GM21786 (cell line): Measurements from ENCODE around the gene ENPP6.
"Not testable (repeated sequence)": the region's sequence is repeated elsewhere in the genome, so short reads cannot be mapped to it uniquely, and the experiment has no call there.

Experiments used
- ATAC-seq: cut with Tn5 transposase; IDR thresholded peaks from one replicate; pipeline ENCODE4 v1.9.1; 2021; ENCODE audit not compliant: unreplicated experiment

ENPP6 gene

DNA sequence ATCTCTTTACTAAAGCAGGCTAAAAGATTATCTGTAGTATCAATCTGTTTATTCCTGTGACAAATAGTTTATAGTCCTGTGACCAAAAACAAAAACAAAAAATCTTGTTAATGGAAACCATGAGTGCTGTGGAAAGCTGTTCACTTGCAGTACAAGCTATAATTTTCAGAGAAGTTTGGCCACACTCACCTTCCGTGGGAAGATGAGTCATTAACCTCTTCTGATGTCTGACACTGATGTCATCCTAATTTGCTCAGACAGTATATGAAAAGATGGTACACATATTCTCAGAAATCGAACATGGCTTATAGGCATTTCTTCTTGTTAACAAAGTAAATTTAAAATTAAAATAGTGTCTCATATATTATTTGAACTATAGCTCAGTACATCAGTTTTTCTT is 19.9 kb upstream of the ENPP6 start:
- no peak for ATAC-seq

DNA sequence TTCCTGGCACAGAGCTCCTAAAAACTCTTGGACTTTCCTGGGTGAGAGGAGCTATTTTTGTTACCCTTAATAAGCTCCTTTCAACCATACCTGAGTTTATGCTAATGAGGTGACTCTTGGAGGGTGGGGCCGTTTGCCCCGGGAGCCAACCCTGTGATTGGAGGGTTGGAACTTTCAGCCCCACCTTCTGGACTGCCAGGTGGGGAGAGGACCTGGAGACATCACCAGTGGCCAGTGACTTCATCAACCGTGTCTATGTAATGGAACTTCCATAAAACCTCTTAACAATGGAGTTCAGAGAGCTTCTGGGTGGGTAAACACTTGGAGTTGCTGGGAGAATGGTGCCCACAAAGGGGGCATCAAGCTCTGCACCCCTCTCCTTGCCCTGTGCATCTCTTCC is 17.9 kb upstream of the ENPP6 start:
- ATAC-seq: no peak

GRCh38 chr4:184234155-184234554 is 16.5 kb upstream of the ENPP6 start:
- ATAC-seq: no peak

DNA sequence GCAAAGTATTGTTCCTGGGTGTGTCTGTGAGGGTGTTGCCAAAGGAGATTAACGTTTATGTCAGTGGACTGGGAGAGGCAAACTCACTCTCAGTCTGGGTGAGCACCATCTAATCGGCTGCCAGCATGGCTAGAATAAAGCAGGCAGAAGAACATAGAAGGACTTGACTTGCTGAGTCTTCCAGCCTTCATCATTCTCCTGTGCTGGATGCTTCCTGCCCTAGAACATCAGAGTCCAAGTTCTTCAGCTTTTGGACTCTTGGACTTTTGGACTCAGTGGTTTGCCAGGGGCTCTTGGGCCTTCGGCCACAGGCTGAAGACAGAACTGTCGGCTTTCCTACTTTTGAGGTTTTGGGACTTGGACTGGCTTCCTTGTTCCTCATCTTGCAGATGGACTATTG is 15.3 kb upstream of the ENPP6 start:
- no peak for ATAC-seq

DNA sequence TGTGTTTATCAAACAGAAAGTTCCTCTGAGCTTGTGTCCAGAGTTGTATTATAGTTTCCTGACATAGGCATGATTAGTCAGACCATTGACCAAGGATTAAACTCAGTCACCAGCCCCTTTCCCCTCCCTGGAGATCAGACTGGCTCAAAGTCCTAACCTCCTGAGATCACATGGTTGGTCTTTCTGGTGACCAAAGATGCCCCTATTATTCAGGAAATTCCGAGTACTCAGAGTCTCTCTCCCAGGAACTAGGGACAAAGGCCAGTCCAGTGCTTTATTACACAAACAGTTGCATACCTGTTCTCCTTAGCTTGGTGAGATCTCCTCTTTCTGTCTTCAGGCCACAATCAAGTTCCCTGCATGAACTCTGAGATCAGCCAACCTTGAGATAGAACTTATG is 14.5 kb upstream of the ENPP6 start:
- ATAC-seq: no peak

DNA sequence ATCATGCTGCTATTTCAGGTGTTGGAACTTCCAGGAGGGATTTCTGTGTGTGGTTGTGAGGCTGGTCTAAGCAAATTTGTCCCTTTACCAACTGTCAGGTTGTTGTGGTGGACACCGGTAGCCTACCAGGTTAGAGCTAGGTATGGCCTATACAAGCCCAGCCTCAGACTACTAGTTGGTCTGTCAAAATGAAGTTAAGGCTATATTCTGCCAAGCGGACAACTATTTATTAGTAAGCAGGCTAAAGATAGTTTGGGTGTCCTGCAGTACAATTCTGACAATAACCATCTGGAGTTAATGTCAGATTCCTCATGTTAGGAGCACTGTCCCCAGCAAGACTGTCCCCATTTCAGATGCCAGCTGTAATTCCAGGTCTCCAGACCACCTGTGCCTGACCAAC is 13.9 kb upstream of the ENPP6 start:
- ATAC-seq: no peak

DNA sequence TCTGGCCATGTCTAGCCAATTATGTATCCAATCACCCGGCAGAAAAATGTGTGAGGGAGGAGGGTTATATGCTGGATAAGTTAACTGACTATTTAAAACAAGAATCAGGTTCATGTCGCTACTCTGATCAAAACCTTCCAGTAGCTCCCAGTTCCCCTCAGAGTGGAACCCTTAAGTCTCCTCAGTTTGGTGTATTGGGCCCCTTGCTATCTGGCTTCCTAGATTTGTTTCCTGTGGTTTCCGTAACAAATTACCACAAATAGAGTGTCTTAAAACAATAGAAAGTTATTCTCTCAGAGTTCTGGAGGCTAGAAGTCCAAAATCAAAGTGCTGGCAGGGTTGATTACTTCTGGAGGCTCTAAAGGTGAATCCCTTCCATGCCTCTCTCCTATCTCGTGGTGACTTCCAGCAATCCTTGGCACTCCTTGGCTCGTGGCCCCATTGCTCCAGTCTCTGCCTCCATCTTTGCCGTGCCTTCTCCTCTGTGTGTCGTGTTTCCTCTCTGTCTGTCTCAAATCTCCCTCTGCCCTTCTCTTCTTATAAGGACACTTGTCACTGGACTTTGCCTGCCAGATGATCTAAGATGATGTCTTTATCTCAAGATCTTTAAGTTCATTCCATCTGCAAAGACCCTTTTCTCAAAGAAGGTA is 10.5 kb upstream of the ENPP6 start:
- no peak for ATAC-seq

DNA sequence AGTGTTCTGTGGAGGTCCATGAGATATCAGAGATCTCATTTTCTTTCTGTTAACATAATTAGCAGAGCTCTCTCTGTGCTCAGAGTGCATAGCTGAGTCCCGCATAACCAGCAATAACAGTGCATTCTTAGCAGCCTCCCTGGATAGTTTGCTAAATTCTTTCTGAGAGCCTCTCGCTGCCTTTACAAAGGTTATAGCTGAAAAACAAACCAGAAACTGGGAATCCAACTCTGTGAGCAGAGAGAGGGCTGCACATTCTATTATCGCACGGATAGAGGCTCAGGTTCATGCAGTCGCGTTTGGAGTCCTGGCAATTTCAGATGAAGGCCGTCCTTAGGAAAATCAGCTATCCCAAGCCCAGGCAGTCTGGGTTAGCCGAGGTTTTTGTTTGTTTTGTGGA is 1.2 kb downstream of the ENPP6 start:
- ATAC-seq: no peak

GRCh38 chr4:184215709-184216328 is 1.9 kb downstream of the ENPP6 start:
- ATAC-seq: no peak

DNA sequence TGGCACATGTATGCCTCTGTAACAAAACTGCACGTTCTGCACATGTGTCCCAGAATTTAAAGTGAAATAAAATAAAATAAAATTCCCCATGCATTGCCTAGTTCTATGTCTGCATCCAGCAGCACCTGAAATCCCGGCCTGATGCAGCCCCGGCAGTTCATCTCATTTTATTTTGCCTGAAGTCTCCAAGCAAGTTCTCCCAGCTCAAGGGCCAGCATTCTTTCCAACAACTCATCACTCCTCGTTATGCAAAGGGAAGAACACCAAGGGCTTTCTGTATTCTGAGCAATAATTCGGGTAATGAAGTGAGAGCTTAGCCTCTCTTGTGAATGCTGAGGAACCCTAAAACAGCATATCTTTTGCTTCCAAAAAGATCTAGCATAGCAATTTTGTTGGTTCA is 2.7 kb downstream of the ENPP6 start:
- ATAC-seq: no peak

DNA sequence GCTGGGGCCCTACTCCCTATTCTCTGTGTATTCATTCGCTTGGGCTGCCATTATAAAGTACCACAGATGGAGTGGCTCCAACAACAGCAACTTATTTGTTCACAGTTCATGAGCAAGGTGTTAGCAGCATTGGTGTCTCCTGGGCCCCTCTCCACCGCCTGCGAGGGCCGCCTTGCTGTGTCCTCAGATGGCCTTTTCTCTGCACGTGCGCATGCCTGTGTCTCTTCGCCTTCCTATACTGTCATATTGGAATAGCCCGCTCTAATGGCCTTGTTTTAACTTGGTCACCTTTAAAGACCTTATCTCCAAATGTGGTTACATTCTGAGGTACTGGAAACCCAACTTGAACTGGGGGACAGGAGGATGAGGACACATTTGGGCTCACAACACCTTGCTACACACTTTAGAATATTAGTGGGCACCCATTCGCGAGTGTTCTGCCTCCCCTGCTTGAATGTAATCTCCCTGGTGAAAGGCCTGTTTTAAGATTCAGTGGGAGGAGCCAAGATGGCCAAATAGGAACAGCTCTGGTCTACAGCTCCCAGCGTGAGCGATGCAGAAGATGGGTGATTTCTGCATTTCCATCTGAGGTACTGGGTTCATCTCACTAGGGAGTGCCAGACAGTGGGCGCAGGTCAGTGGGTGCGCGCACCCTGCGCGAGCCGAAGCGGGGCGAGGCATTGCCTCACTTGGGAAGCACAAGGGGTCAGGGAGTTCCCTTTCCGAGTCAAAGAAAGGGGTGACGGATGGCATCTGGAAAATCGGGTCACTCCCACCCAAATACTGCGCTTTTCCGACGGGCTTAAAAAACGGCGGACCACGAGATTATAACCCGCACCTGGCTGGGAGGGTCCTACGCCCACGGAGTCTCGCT is 9.7 kb downstream of the ENPP6 start:
- ATAC-seq: not testable (repeated sequence)

- no peak for ATAC-seq
Measured at GRCh38 chr4:184205243-184205642, 12.4 kb downstream of the ENPP6 start.

DNA sequence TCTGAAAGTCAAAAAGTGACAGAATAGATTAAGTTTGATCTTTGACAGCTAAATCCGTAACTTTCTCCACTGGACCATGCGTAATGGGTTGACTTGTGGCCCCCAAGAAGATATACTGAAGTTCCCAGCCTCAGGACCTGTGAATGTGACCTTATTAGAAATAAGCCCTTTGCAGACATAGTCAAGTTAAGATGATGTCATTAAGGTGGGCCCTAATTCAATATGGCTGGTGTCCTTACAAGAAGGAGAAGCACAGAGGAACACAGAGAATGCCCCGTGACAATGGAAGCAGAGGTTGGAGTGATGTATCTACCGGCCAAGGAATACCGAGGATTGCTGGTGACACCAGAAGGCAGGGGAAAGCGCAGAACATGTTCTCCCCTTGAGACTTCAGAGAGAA is 14.4 kb downstream of the ENPP6 start:
- no peak for ATAC-seq

DNA sequence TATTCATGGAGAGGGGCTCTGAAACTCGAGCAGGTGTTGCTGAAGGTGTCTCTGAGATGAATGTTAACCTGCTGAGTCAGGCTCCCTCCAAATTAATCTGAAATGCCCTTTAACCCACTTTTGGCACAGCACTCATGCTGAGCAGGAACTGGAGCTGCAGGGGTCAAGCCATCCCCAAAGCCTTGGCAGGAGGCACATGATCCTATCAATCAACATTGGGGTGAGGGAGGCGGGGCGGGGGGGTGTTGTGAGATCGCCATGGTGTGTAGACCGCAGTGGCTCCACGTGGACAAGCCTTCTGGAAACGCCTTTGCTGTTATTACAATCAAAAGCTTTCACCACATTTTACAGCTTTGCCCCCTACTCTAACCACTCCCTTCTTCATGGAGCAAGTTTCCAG is 16.5 kb downstream of the ENPP6 start:
- ATAC-seq: no peak

GRCh38 chr4:184200296-184200695 is 17.4 kb downstream of the ENPP6 start:
- no peak for ATAC-seq

DNA sequence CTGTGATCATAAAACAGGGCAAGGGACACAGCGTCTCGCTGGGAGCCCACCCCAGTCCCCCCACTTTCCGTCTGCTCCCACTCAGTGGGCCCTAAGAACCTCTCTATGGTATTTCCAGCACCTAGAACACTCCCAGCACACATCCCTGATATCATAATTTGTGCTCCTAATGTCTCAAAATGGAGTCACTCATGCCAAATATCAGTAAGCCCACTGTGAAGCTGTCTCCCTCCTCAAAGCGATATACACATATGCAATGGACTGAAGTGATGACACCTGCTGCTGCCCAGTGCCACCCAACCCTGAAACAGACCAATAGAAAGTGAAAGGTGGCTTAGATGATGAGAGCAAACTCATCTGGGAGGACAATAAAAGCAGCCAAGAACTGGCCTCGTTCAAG is 17.9 kb downstream of the ENPP6 start:
- ATAC-seq: no peak

DNA sequence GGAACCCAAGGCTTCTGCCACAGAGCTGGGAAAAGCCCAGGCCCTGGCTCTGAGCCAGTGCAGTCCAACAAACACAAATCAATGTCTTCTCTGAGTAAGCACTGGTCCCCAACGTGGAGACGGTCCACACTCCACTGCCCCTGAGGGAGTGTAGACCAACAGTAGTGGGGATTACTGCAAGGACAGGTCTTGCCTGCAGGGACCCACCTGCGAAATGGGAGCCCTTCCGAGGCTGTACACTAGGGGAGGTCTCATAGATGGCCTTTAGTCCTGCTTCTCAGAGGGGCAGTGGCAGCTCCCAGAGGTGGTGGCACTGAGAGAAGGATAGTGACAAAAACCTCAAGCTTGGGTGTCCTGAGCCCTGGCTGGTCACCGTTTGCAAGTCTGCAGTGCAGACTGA is 19.5 kb downstream of the ENPP6 start:
- ATAC-seq: no peak

- ATAC-seq: no peak
Measured at GRCh38 chr4:184197536-184198082, 20.1 kb downstream of the ENPP6 start.

GRCh38 chr4:184196730-184197385 is 20.8 kb downstream of the ENPP6 start:
- no peak for ATAC-seq

DNA sequence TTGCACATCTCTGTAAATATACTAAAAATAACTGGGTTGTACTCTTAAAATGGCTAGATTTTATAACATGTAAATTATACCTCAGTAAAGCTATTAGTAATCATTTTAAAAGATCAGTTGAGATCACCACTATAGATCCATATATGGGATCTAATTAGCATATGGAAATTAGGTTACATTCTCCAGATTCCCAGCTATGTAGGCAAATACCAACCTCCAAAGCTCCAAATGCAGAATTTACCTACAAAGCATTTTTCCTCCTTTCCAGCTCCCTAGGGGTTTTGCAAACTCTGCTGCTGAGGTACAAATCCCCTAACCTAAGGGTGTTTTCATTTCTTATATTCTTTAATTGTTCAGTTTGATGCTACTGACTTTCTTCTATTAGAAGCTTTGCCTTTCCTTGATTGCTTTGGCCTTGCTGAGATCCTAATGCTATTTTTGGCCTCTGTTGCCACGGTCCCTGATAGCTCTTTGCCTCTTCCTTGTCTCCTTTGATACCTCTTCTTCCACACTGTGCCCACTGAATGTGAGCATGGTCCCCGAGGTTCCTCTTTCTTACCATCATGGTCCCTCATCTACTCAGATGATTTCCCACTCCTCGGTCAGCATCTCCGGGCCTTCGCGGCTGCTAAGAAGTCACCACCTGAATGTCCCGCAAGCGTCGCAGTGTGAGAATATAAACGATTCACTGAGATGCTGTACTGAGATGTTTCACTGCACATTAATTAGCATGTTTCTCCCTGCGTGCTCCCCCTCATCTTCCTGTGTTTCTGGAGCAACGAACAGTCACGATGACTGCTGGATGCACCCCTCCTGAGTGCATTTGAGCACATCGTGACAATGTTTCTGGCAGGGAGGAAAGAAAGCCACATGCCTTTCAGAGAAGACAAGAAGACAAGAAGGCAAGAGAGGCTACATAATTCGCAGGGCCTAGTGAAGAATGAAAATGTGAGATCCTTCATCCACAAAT is 23.8 kb downstream of the ENPP6 start:
- no peak for ATAC-seq
